BLaER1 (cell line): Measurements from ENCODE around the gene RAP1A.
A peak's percentile ranks its signal among the peaks of the same experiment; 100 is the strongest.

ENCODE experiments used
- H3K27ac ChIP-seq: shearing (Covaris generic); formaldehyde crosslinking; 2 replicates; pipeline ENCODE4 v1.8.1; 2022
- H3K27me3 ChIP-seq: shearing (Covaris generic); formaldehyde crosslinking; 2 replicates; pipeline ENCODE4 v1.8.1; 2022
- H3K36me3 ChIP-seq: shearing (Covaris generic); formaldehyde crosslinking; 2 replicates; pipeline ENCODE4 v1.8.1; 2022
- H3K4me1 ChIP-seq: shearing (Covaris generic); formaldehyde crosslinking; 2 replicates; pipeline ENCODE4 v1.8.1; 2022
- H3K4me2 ChIP-seq: shearing (Covaris generic); formaldehyde crosslinking; 2 replicates; pipeline ENCODE4 v1.8.1; 2022
- H3K4me3 ChIP-seq: shearing (Covaris generic); formaldehyde crosslinking; 2 replicates; pipeline ENCODE4 v1.8.1; 2022
- H3K9ac ChIP-seq: shearing (Covaris generic); formaldehyde crosslinking; 2 replicates; pipeline ENCODE4 v1.8.1; 2022
- H3K9me3 ChIP-seq: shearing (Covaris generic); formaldehyde crosslinking; 2 replicates; pipeline ENCODE4 v1.8.1; 2022
- H4K20me1 ChIP-seq: shearing (Covaris generic); formaldehyde crosslinking; 2 replicates; pipeline ENCODE4 v1.8.1; 2022
- Cebpa-rat ChIP-seq: shearing (Covaris generic); IDR thresholded peaks from 2 replicates; pipeline ENCODE4 v1.8.1; 2022

Gene RAP1A

GRCh38 chr1:111611986-111612385 is 7.6 kb upstream of the RAP1A start:
- H3K9ac ChIP-seq = no peak overlapping the region
- H3K36me3 ChIP-seq = no peaks in the 10 kb centered on the region
- no peak overlapping the region for H3K4me2 ChIP-seq
- no peaks in the 10 kb centered on the region for H4K20me1 ChIP-seq
- TF ChIP-seq Cebpa-rat = no peak
- H3K9me3 ChIP-seq = peaks cover 12% of the 10 kb centered on the region
- H3K27me3 ChIP-seq = no peaks in the 10 kb centered on the region
- H3K27ac ChIP-seq = no peak overlapping the region
- H3K4me1 ChIP-seq = peaks cover 13% of the 10 kb centered on the region
- H3K4me3 ChIP-seq = no peak overlapping the region

GRCh38 chr1:111615870-111616715 is 3.5 kb upstream of the RAP1A start:
- H3K9ac ChIP-seq = no peak overlapping the region
- peaks cover 26% of the 10 kb centered on the region for H3K4me1 ChIP-seq
- no peaks in the 10 kb centered on the region for H3K27me3 ChIP-seq
- TF ChIP-seq Cebpa-rat = no peak
- no peaks in the 10 kb centered on the region for H3K9me3 ChIP-seq
- no peaks in the 10 kb centered on the region for H3K36me3 ChIP-seq
- no peak overlapping the region for H3K4me3 ChIP-seq
- peaks cover 8% of the 10 kb centered on the region for H4K20me1 ChIP-seq
- H3K4me2 ChIP-seq = peak overlapping the region; percentile 56
- peak overlapping the region; percentile 45 for H3K27ac ChIP-seq

GRCh38 chr1:111618081-111618480 is 1.5 kb upstream of the RAP1A start:
- Histone ChIP-seq H3K36me3 (no peaks in the 10 kb centered on the region), H3K27me3 (no peaks in the 10 kb centered on the region), H3K4me2 (no peak overlapping the region), H3K9me3 (no peaks in the 10 kb centered on the region), H3K4me1 (peaks cover 40% of the 10 kb centered on the region), H3K4me3 (no peak overlapping the region), H3K9ac (no peak overlapping the region), H4K20me1 (peaks cover 28% of the 10 kb centered on the region), H3K27ac (no peak overlapping the region)
- no peak for TF ChIP-seq Cebpa-rat

GRCh38 chr1:111618961-111619634 is 491 bp upstream of the RAP1A start:
- TF ChIP-seq Cebpa-rat = no peak
- H4K20me1 ChIP-seq = peaks cover 38% of the 10 kb centered on the region
- H3K27ac ChIP-seq = peak overlapping the region; percentile 73
- no peaks in the 10 kb centered on the region for H3K36me3 ChIP-seq
- H3K4me2 ChIP-seq = peak overlapping the region; percentile 83
- H3K4me1 ChIP-seq = peaks cover 40% of the 10 kb centered on the region
- H3K4me3 ChIP-seq = peak overlapping the region; percentile 98
- no peaks in the 10 kb centered on the region for H3K27me3 ChIP-seq
- H3K9me3 ChIP-seq = no peaks in the 10 kb centered on the region
- peak overlapping the region; percentile 95 for H3K9ac ChIP-seq

GRCh38 chr1:111620441-111620971 is 917 bp downstream of the RAP1A start:
- Histone ChIP-seq H3K9me3 (no peaks in the 10 kb centered on the region), H3K27ac (peak overlapping the region; percentile 90), H3K4me3 (peak overlapping the region; percentile 98), H3K27me3 (no peaks in the 10 kb centered on the region), H3K4me2 (peak overlapping the region; percentile 97), H3K36me3 (no peaks in the 10 kb centered on the region), H3K4me1 (peaks cover 40% of the 10 kb centered on the region), H4K20me1 (peaks cover 52% of the 10 kb centered on the region), H3K9ac (peak overlapping the region; percentile 95)
- TF ChIP-seq Cebpa-rat = 0 out of 2 replicates have a peak, but pooled peaks have one; percentile 26

- peak overlapping the region; percentile 97 for H3K4me2 ChIP-seq
- TF ChIP-seq Cebpa-rat = no peak
- peaks cover 57% of the 10 kb centered on the region for H4K20me1 ChIP-seq
- no peaks in the 10 kb centered on the region for H3K27me3 ChIP-seq
- peak overlapping the region; percentile 90 for H3K27ac ChIP-seq
- H3K9me3 ChIP-seq = no peaks in the 10 kb centered on the region
- peak overlapping the region; percentile 98 for H3K4me3 ChIP-seq
- H3K4me1 ChIP-seq = peaks cover 42% of the 10 kb centered on the region
- H3K36me3 ChIP-seq = no peaks in the 10 kb centered on the region
- H3K9ac ChIP-seq = peak overlapping the region; percentile 95
Measured at GRCh38 chr1:111621050-111621449, 1.5 kb downstream of the RAP1A start.

GRCh38 chr1:111622166-111622565 is 2.6 kb downstream of the RAP1A start:
- no peak overlapping the region for H3K9ac ChIP-seq
- no peak for TF ChIP-seq Cebpa-rat
- no peak overlapping the region for H3K4me3 ChIP-seq
- H3K4me1 ChIP-seq = peaks cover 31% of the 10 kb centered on the region
- H4K20me1 ChIP-seq = peaks cover 69% of the 10 kb centered on the region
- no peaks in the 10 kb centered on the region for H3K36me3 ChIP-seq
- H3K27me3 ChIP-seq = no peaks in the 10 kb centered on the region
- no peak overlapping the region for H3K27ac ChIP-seq
- H3K4me2 ChIP-seq = peak overlapping the region; percentile 97
- H3K9me3 ChIP-seq = no peaks in the 10 kb centered on the region

GRCh38 chr1:111624382-111624781 is 4.8 kb downstream of the RAP1A start:
- H3K4me1 ChIP-seq = peaks cover 38% of the 10 kb centered on the region
- H4K20me1 ChIP-seq = peaks cover 91% of the 10 kb centered on the region
- no peak overlapping the region for H3K4me2 ChIP-seq
- no peak for TF ChIP-seq Cebpa-rat
- no peaks in the 10 kb centered on the region for H3K36me3 ChIP-seq
- H3K4me3 ChIP-seq = no peak overlapping the region
- H3K9ac ChIP-seq = no peak overlapping the region
- no peaks in the 10 kb centered on the region for H3K27me3 ChIP-seq
- H3K9me3 ChIP-seq = no peaks in the 10 kb centered on the region
- no peak overlapping the region for H3K27ac ChIP-seq

- no peak for TF ChIP-seq Cebpa-rat
- no peaks in the 10 kb centered on the region for H3K27me3 ChIP-seq
- no peak overlapping the region for H3K27ac ChIP-seq
- H3K4me1 ChIP-seq = peaks cover 43% of the 10 kb centered on the region
- H3K9me3 ChIP-seq = no peaks in the 10 kb centered on the region
- H3K4me2 ChIP-seq = no peak overlapping the region
- peaks cover 98% of the 10 kb centered on the region for H4K20me1 ChIP-seq
- no peaks in the 10 kb centered on the region for H3K36me3 ChIP-seq
- no peak overlapping the region for H3K9ac ChIP-seq
- H3K4me3 ChIP-seq = no peak overlapping the region
Measured at GRCh38 chr1:111625276-111625675, 5.7 kb downstream of the RAP1A start.

GRCh38 chr1:111628153-111628552 is 8.6 kb downstream of the RAP1A start:
- TF ChIP-seq Cebpa-rat = no peak
- Histone ChIP-seq H3K9me3 (no peaks in the 10 kb centered on the region), H3K27ac (no peak overlapping the region), H3K36me3 (no peaks in the 10 kb centered on the region), H3K4me1 (peaks cover 25% of the 10 kb centered on the region), H4K20me1 (peaks cover 98% of the 10 kb centered on the region), H3K4me3 (no peak overlapping the region), H3K27me3 (no peaks in the 10 kb centered on the region), H3K9ac (no peak overlapping the region), H3K4me2 (0 out of 2 replicates have a peak overlapping the region, but pooled peaks have one; percentile 44)
